ENCODE data around the gene CLIC3. TPM values are rescaled to one million over a fixed set of nuclear protein-coding genes. Genes with fewer than 3 reads are reported as not detected.

The CLIC3 gene
- total RNA-seq, 1 donor: 2.5 TPM

GRCh38 chr9:137009938-137010732, 13.8 kb upstream of the CLIC3 start:
- Histone ChIP-seq H3K36me3 (ENCODE audit: insufficient read depth, low read length) (no peaks in the 10 kb centered on the region), H3K9me3 (ENCODE audit: low read depth, low read length) (no peaks in the 10 kb centered on the region), H4K20me1 (ENCODE audit: insufficient read depth, low read length) (no peaks in the 10 kb centered on the region), H3K79me2 (ENCODE audit: insufficient read depth, low read length) (no peaks in the 10 kb centered on the region), H3K4me1 (ENCODE audit: insufficient read depth, low read length) (peaks cover 4% of the 10 kb centered on the region), H3K27me3 (ENCODE audit: insufficient read depth, low read length) (no peaks in the 10 kb centered on the region), H3K27ac (ENCODE audit: low read depth, low read length) (no peak overlapping the region), H3K4me3 (ENCODE audit: insufficient read depth, low read length) (no peak overlapping the region), H3K4me2 (ENCODE audit: insufficient read depth, low read length) (no peak overlapping the region), H2AFZ (ENCODE audit: low read length) (no peak overlapping the region)
- TF ChIP-seq CTCF (IDR thresholded peaks at IDR 0.05; ENCODE audit: extremely low read depth, low read depth, low read length): no peak
- DNase-seq (ENCODE audit: insufficient read length, low spot score, missing footprints): no peak

DNA sequence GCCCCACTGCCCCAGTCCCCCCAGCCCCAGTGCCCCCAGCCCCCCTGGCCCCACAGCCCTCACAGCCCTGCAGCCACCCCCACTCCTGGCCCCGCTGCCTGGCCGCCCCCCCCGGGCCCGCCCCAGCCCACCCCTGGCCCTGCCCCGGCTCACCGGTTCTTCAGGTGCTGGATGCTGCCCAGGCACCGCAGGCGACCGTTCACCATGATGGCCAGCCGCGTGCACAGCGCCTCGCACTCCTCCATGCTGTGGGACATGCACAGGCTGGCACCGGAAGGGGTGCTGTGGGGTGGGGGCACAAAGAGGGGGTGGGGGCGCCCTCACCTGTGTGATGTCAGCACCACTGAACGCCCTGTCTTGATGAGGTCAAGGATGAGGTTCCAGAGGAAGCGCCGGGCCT, 12.8 kb upstream of the CLIC3 start:
- H3K4me2 ChIP-seq (ENCODE audit: insufficient read depth, low read length): no peak overlapping the region
- no peak overlapping the region for H3K4me3 ChIP-seq (ENCODE audit: insufficient read depth, low read length)
- no peaks in the 10 kb centered on the region for H3K79me2 ChIP-seq (ENCODE audit: insufficient read depth, low read length)
- no peak overlapping the region for H3K27ac ChIP-seq (ENCODE audit: low read depth, low read length)
- H3K27me3 ChIP-seq (ENCODE audit: insufficient read depth, low read length): no peaks in the 10 kb centered on the region
- H3K4me1 ChIP-seq (ENCODE audit: insufficient read depth, low read length): peaks cover 4% of the 10 kb centered on the region
- DNase-seq (ENCODE audit: insufficient read length, low spot score, missing footprints): no peak
- no peaks in the 10 kb centered on the region for H4K20me1 ChIP-seq (ENCODE audit: insufficient read depth, low read length)
- H3K9me3 ChIP-seq (ENCODE audit: low read depth, low read length): no peaks in the 10 kb centered on the region
- no peak overlapping the region for H2AFZ ChIP-seq (ENCODE audit: low read length)
- no peaks in the 10 kb centered on the region for H3K36me3 ChIP-seq (ENCODE audit: insufficient read depth, low read length)
- TF ChIP-seq CTCF (IDR thresholded peaks at IDR 0.05; ENCODE audit: extremely low read depth, low read depth, low read length): no peak

DNA sequence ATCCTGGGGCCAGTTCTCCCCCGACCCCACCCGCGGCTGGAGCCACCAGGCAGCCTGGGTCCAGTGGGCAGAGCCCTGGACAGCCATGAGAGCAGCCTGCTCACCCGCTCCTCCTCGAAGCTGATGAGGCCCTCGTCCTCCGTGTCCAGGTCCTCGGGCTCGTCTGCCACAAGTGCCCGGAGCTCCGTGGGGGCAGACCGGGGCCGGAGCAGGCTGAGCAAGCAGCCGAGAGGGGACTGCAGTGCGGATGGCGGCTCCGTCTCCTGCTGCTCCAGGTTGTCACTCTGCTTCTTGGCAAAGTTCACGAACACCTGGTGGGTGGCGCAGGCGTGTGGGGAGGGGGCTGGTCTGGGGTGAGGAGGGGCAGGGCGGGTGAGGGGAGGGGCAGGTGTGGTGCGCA, 11.9 kb upstream of the CLIC3 start:
- DNase-seq (ENCODE audit: insufficient read length, low spot score, missing footprints): no peak

More for the DNA sequence above, 11.9 kb upstream of the CLIC3 start:
- Histone ChIP-seq H3K36me3 (ENCODE audit: insufficient read depth, low read length) (no peaks in the 10 kb centered on the region), H3K4me2 (ENCODE audit: insufficient read depth, low read length) (no peak overlapping the region), H2AFZ (ENCODE audit: low read length) (no peak overlapping the region), H3K79me2 (ENCODE audit: insufficient read depth, low read length) (no peaks in the 10 kb centered on the region), H3K9me3 (ENCODE audit: low read depth, low read length) (no peaks in the 10 kb centered on the region), H3K27ac (ENCODE audit: low read depth, low read length) (no peak overlapping the region), H3K4me1 (ENCODE audit: insufficient read depth, low read length) (peaks cover 4% of the 10 kb centered on the region), H3K4me3 (ENCODE audit: insufficient read depth, low read length) (no peak overlapping the region), H4K20me1 (ENCODE audit: insufficient read depth, low read length) (no peaks in the 10 kb centered on the region), H3K27me3 (ENCODE audit: insufficient read depth, low read length) (no peaks in the 10 kb centered on the region)
- TF ChIP-seq CTCF (IDR thresholded peaks at IDR 0.05; ENCODE audit: extremely low read depth, low read depth, low read length): no peak
